ENCODE measurements around the gene SCCPDH.

The SCCPDH gene

GRCh38 chr1:246785494-246786111 lies 61.4 kb downstream of the SCCPDH start:
- no peak for DNase-seq (ENCODE audit: low spot score)

GRCh38 chr1:246786606-246787238 lies 62.5 kb downstream of the SCCPDH start:
- DNase-seq (ENCODE audit: low spot score) = no peak

GRCh38 chr1:246787781-246788513 lies 63.7 kb downstream of the SCCPDH start:
- DNase-seq (ENCODE audit: low spot score) = no peak

- no peak for DNase-seq (ENCODE audit: low spot score)
These were observed 64.7 kb downstream of the SCCPDH start for GRCh38 chr1:246788895-246789338.

- no peak for DNase-seq (ENCODE audit: low spot score)
These were observed 65.5 kb downstream of the SCCPDH start for GRCh38 chr1:246789454-246790339.

GRCh38 chr1:246790364-246790763 lies 66.2 kb downstream of the SCCPDH start:
- no peak for DNase-seq (ENCODE audit: low spot score)

GRCh38 chr1:246790833-246791232 lies 66.6 kb downstream of the SCCPDH start:
- no peak for DNase-seq (ENCODE audit: low spot score)

- DNase-seq (ENCODE audit: low spot score) = no peak
These were observed 67.2 kb downstream of the SCCPDH start for GRCh38 chr1:246791303-246791918.

GRCh38 chr1:246792603-246793002 lies 68.4 kb downstream of the SCCPDH start:
- DNase-seq (ENCODE audit: low spot score) = no peak

- no peak for DNase-seq (ENCODE audit: low spot score)
These were observed 69.2 kb downstream of the SCCPDH start for GRCh38 chr1:246793356-246793896.

GRCh38 chr1:246794048-246794827 lies 70.0 kb downstream of the SCCPDH start:
- DNase-seq (ENCODE audit: low spot score) = no peak

GRCh38 chr1:246794828-246795671 lies 70.8 kb downstream of the SCCPDH start:
- DNase-seq (ENCODE audit: low spot score) = no peak

GRCh38 chr1:246795906-246796694 lies 71.9 kb downstream of the SCCPDH start:
- no peak for DNase-seq (ENCODE audit: low spot score)

GRCh38 chr1:246797157-246797556 lies 72.9 kb downstream of the SCCPDH start:
- no peak for DNase-seq (ENCODE audit: low spot score)

GRCh38 chr1:246797597-246797996 lies 73.4 kb downstream of the SCCPDH start:
- DNase-seq (ENCODE audit: low spot score) = no peak

GRCh38 chr1:246798107-246798506 lies 73.9 kb downstream of the SCCPDH start:
- DNase-seq (ENCODE audit: low spot score) = no peak

- no peak for DNase-seq (ENCODE audit: low spot score)
These were observed 74.6 kb downstream of the SCCPDH start for GRCh38 chr1:246798606-246799496.

GRCh38 chr1:246800356-246800755 lies 76.1 kb downstream of the SCCPDH start:
- DNase-seq (ENCODE audit: low spot score) = no peak

Measured in activated CD4-positive, alpha-beta T cell treated with anti-CD3 and anti-CD28 coated beads, Interleukin-2, Interleukin-4, amounts not matched to agents 100 ng/mL and 50 ng/mL, durations not matched to agents 16 hours and 8 hours (primary cell).